Fibroblast of skin of scalp (primary cell): ENCODE measurements around the gene PXMP2.
"Not testable (repeated sequence)": the region's sequence is repeated elsewhere in the genome, so short reads cannot be mapped to it uniquely, and the experiment has no call there.

Experiments used
- DNase-seq: peaks from one replicate; pipeline ENCODE4 v3.0.0-alpha.2; 2013

Gene PXMP2

DNA sequence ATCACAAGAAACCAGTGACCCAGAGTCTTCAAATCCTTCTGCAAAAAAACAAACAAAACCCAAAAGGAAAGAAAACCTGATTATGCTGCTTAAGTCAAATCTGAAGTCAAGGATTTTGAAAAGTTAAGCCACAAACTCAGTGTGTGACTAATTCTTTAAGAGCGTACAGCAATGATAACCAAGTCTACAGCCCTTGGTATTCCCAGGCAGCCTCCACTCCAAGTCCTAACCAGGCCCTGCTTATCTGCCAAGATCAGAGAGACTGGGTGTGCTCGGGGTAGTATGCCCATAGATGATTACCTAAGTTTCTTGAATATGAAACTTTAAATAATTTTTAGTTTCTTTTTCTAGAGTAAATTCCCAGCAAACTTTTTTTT, 36.4 kb downstream of the PXMP2 start:
- no peak for DNase-seq

DNA sequence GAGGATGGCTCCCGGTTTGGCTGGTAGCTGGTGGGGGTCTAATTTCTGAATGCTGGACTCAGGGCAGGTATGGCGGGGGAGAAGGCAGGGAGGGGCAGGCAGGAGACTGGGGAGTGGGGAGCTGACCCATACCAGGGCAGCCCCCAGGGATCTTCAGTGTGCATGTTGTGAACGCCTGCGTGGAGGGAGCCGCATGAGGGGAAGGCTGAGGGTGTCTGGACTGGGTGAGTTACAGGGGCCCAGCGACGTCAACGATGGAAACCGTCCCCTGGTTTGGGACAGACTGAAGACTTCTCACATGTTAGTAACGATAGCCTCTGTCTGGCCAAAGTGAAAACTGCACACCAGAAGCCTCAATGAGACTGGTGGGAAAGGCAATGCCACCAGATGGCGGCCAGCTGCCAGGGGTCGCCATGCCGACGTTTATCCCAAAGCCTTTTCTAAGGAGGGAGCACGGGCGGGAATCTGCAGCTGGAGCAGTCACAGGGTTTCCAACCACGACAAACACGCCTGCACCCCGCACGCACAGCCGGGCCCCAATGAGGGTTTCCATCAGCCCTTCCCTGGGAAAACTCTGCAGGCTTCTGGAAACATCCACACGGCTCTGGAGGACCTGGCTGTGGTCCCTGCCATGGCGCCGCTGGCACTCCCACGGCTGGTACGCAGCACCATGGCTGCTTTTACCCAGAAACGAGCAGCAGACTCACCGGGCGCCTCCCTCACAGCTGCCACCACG, 37.3 kb downstream of the PXMP2 start:
- peak; percentile 19 for DNase-seq

DNA sequence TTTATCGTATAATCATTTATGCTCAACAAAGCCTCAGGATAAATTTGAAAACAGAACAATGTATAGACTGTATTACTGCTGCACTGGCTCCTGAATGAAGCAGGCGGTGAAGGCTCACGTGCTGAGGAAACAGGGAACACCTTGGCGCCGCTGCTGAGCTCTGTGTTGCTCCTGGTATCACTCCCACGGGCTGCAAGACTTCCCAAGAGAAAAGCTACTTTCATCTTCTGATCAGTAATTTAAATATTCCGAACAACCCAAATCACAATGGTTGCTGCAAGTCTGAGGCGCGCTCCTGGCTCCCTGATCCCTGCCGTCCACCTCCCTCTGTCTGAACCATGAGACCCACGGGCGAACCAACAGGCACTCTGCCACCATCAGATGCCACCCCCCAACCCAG, 39.0 kb downstream of the PXMP2 start:
- DNase-seq = no peak

DNA sequence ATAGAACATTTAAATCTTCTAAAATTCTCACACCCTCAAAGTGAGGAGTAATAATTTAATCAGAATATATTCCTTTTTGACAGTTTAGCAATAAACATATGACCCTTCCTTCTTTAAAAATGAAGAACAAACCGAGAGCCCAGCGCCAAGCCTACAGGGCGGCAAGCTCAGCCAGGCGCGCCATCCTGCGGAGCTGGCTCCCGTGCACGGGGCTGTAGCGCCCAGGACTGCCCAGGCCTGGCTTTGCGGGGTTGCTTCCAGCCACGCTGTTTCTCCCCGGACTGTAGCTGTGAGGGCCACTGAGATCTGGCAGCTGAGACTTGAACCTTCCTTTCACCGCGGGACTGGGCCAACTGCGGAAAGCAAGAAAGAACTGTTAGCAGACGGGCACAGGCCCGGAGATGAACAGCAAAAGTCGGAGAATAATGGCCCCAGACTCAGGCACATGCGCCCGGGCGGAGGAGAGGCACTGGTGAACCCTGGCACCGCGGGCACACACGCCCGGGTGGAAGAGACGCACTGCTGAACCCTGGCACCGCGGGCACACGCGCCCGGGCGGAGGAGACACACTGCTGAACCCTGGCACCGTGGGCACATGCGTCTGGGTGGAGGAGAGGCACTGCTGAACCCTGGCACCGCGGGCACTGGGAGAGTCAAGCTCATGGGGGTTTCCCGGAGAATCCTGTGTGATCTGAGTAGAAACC, 39.9 kb downstream of the PXMP2 start:
- no peak for DNase-seq

DNA sequence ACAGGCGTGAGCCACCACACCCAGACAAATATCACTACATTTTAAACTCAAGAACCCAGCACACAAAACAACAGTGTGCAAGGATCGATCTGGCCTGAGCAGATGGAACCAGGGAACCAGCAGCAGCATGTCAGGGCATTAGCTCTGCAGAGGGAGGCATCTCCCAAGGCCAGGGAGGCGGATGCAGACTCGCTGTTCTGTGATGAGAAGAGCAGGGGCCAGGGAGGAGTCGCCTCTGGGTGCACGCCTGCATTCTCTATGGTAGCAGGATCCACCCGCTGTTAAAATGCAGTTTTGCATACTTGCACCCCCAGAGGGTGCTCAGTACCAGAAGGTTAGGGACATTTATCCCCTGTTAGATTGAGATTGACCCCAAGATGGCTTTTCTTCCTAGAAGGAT, 41.1 kb downstream of the PXMP2 start:
- DNase-seq = no peak

DNA sequence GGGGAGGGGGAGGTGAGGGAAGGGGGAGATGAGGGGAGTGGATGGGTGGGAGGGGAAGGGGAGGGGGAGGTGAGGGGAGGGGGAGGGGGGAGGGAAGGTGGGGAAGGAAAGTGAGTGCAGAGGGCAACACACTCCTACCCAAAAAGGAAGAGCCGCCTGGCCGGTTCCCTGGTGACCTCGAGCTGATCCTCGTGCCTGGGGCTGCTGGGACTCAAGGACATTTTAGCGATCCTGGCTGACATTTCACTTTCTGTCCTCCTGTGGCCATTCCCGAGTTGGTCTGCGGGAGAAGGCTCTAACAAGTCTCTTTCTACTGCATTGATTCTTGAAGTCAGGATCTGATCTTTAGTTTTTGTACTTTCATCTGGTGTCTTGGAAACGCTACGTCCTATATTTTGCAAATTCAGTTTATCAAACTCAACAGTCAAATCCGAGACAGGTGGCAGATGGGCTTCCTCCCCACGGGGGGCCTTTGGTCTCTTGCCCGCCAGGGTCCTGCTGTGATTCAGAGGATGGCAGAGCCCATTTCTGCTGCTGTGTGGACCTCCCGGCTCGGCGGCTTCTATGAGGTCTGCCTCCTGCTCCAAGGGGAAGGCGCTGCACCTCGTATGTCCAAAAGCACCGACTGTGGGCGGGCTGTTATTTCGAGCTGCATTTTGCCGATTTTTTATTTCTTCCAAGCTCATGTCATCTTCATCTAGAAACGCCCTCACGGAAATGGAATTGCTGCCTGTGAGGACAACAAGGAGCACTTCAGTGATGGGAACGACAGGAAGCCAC, 42.3 kb downstream of the PXMP2 start:
- no peak for DNase-seq

DNA sequence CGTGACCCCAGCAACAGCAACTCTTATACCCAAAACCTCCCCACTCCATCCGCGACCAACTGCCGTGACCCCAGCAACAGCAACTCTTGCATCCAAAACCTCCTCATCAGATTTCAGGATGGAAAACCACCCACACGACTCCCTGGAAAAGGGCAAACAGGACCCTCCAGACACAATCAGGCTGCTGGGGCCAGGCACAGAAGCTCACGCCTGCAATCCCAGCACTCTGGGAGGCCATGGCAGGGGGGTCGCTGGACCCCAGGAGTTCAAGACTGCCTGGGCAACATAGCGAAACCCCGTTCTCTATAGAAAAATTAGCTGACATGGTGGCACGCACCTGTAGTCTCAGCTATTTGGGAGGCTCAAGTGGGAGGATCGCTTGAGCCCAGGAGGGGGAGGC, 43.0 kb downstream of the PXMP2 start:
- DNase-seq = no peak

DNA sequence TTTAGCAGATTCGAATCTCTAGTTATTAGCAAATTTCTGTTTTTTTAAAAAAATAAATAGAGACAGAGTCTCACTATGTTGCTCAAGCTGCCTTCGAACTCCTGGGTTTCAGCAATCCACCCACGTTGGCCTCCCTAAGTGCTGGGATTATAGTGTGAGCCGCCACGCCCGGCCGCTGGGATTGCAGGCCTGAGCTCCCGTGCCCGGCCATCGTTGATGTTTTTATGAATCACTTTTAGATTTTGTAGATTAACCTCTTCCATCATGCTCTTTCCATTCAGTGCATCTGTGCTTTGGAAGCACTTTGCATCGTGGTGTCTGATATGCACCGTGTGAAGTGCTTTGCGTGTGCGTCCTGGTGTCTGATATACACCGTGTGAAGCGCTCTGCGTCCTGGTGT, 44.2 kb downstream of the PXMP2 start:
- DNase-seq = no peak

DNA sequence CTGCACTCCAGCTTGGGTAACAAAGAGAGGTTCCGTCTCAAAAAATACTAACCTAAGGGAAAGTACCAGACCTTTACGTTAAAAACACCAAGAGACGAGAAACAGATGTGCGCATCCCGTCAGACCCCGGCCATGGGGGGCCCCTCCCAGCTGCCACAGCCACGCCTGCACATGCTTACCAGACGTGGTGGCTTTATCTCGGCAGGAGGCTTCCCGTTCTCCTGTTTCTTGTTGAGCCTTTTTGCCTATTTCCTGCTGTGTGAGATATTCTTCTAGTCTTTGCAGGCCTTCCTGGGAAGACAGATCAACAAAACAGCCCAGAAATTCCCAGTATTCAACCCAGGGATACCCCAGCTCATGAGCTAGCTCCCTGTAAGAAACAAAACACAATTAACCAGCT, 46.8 kb downstream of the PXMP2 start:
- peak; percentile 83 for DNase-seq

DNA sequence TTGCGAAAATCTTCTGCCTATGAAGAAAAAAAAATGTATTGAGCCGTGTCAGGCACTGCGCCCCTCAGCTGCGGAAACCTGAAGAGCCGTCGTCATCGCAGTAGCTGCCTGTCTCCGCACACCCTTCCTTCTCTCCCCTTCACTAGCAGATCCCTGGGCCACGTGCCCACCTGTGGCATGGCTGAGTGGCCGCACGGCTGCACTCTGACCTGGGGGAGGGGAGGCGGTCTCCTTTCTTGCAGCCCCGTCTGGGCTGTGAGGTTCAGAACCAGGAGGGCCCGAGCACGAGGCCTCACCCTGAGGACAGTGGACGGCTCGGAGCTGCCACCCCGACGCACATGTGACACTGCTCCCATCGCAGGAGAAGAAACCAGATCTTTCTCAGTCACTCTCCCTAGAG, 48.1 kb downstream of the PXMP2 start:
- DNase-seq = no peak

DNA sequence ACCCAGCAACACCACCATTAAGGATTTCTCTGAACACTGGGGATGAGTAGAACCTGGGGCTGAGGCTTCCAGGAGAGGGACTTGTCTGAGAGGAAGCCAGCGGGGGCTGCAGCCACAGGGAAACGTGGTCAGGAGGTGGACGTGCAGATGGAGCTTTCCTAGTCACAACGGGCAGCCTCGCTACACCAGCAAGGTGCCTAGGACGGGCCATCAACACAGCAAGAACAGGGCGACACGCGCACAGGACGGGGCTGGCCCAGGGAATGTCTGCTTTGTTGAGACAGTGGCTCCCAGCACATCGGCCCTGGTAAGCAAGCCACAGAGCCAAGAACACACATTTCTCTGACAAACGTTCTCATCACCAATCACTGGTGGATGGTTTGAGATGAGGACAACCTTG, 49.0 kb downstream of the PXMP2 start:
- no peak for DNase-seq

DNA sequence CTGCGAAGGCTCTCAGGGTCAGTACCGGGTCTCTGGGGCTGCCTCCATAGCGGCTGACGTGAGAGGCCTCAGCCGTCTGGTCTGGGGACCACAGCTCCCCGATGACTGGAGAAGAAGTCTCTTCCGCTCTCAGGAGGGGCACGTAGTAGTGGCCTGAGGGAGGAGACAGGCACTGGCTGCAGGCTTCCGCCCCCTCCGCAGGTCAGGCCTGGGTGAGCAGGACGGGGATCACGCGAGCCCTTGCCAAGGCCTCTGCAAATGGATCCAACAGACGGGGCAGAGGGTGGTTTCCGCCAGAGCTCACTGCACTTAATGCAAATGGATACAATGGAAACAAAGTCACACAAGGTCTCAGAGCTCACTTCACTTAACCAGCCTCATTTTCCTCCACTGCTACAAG, 49.5 kb downstream of the PXMP2 start:
- DNase-seq = no peak

DNA sequence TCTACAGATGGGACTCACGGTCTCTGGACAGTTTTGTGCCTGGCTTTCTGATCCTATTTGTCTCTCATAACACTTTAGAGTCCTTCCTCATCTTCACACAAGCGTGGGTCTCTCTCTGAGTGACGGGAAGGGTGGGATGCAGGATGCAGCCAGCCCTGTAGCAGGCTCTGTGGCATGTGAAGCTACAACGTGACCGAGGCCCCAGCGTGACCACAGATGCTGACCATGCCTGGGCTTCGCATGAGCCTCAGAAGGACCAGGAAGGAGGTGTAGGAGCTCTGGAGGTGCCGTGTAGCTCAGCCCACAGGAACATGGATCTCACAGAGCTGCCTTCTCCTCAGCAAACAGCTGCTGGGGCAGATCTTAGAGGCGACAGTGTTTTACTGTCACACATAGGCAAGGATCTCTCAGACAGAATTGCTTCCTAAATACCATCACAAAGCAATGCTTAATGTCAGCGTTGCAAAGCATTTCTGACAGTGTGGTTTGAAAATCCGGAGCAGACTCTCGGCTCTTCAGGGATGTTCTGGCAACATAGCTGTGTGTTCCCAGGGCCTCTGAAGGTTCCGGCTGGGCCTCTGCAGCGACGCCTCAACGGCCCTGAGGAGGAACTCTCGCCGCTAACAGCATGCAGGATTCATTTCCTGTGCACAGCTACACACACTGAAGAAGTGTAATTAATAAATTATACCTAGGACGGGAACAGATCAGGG, 52.4 kb downstream of the PXMP2 start:
- no peak for DNase-seq

DNA sequence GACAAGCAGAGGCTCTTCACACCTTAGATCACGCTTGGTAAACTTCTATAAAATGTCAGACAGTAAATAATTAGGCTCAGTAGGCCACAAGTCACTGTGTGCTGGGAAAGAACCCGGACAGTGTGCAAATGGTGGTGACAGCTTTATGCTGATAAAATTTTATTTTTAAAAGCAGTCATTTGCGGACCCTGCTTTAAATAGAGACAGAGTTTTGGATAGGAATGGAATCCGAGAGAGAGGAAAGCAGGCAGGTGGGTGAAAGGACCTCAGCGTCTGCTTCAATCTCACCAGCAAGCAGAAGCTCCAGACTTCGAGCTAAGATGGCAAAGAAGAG, 52.9 kb downstream of the PXMP2 start:
- DNase-seq = no peak

DNA sequence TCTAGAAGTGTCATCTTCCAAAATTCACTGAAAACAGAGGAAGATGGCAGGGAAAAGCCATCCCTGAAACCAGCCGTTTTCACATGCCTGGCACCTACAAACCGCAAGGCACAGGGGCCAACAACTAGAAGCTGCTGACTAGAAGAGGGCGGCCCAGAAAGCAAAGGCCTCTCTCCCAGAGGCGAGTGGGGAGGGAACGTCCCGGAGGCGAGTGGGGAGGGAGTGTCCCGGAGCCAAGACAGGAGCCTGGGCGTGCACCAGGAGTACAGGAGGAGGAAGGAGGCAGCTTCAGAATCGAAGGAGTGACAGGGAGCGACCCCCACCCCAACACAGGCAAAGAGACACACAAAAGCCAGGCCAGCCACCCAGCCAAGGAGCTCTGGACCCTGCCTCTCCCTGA, 53.3 kb downstream of the PXMP2 start:
- no peak for DNase-seq

DNA sequence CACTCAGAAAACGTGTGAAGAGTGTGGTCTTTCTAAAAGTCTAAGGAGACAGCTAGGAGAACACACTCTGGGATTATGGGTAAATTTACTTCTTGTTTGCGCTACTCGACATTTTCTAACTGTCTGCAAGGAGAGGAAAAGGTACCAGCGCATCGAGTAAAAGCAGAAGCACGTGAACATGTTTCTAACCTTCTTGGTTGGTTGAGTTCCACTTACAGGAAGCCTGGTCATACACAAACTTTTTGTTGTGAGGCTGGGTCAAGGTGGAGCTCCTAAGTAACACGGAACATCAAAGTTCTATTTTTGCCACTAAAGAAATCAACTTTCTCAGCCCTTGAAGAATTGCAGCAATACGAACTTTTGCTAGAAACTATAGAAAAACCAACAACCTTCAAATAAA, 54.2 kb downstream of the PXMP2 start:
- no peak for DNase-seq

DNA sequence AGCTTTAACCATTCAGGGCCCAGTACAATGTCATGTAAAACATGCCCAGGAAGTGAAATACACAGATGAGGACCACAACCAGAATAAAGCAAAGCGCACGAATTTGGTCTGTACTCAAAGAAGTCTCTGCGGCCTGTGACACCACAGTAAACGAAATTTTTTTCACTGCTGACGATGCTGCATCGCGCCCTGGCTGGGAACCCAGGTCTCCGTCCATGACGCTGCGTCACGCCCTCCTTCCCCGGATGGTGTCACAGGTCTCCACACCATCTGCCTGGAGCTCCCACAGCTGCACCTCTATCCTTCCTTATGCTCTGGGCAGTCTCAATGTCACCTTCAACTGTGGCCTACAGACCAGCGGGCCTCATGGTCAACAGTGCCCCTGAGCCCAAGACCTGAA, 56.4 kb downstream of the PXMP2 start:
- no peak for DNase-seq

DNA sequence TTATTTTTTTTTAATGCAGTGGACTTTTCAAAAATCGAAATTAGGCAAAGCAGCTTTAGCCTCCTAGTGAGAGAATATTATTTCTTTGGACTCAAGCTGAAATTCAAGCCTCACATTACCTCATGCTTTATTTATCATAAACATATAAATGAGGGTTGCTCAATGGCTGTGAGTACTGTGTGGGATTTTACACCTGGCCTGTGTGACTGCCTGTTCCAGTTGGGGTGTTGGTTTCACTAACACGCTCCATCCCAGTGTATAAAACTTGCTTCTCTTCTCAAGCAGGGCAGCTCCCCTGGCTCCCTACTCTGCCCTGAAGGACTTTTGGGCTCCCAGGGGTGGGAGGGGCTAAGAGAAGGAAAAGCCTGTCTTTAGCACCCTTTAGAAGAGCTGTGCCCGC, 59.2 kb downstream of the PXMP2 start:
- DNase-seq = no peak

DNA sequence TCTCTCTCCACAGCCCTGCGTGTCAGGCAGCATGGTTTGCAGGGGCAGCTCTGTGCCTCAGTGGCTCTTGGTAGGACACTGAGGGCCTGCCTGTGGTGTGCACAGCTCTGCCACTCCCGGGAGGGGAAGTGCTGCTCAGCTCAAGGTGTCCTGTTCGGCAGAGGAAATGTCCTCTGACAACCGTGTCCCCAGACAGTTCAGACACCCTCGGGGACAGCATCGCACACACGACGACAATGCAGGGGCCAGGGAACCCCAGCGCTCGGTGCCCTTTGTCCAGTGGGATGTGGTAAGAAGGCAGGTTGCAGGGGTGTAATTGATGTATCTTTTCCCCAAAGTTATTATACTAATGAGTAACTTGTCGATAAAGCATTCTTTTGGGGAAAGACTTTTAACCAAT, 60.0 kb downstream of the PXMP2 start:
- no peak for DNase-seq

DNA sequence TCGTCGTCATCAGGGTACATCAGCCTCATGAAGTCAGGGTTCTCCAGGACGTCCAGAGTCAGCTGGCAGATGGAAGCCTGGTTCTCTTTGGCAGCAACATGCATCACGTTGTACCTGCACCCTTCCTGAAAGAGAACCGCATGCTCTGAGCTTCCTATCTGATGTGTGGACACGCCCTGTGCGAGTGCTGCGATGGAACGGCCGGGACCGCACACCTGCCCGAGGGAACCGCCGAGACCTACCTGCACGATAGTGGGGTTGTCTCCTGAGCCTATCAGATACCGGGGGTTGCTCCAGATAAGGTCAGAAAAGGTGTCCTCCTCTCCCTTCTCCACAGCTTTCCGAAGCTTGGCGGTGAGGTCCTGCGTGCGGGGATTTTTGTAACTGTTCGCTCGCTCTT, 60.5 kb downstream of the PXMP2 start:
- DNase-seq = no peak

DNA sequence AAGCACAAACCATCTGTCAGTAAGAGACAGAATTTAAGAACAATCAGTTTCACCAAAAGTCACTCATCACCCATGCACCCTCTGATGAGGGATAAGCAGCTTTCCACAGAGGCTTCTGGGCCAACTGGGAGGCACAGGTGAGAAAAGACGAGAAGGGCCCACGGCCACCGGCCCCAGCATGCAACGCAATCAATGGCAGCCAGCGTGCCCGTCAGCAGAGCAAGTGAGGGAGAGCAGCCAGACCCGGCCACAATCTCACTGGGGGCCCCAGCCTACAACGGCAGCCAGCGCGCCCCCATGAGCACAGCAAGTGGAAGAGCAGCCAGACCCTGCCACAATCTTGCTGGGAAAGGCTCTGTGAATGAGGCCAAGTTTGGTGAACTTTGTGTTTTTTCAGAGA, 60.9 kb downstream of the PXMP2 start:
- DNase-seq = no peak

DNA sequence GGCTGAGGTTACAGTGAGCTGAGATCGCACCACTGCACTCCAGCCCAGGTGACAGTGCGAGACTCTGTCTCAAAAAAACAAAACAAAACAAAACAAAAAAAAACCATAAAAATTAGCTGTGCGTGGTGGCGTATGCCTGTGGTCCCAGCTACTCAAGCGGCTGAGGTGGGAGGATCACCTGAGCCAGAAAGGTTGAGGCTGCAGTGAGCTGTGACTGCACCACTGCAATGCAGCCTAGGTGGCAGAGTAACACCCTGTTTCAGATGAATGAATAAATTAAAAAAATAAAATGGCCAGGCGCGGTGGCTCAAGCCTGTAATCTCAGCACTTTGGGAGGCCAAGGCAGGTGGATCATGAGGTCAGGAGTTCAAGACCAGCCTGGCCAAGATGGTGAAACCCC, 66.3 kb downstream of the PXMP2 start:
- not testable (repeated sequence) for DNase-seq

DNA sequence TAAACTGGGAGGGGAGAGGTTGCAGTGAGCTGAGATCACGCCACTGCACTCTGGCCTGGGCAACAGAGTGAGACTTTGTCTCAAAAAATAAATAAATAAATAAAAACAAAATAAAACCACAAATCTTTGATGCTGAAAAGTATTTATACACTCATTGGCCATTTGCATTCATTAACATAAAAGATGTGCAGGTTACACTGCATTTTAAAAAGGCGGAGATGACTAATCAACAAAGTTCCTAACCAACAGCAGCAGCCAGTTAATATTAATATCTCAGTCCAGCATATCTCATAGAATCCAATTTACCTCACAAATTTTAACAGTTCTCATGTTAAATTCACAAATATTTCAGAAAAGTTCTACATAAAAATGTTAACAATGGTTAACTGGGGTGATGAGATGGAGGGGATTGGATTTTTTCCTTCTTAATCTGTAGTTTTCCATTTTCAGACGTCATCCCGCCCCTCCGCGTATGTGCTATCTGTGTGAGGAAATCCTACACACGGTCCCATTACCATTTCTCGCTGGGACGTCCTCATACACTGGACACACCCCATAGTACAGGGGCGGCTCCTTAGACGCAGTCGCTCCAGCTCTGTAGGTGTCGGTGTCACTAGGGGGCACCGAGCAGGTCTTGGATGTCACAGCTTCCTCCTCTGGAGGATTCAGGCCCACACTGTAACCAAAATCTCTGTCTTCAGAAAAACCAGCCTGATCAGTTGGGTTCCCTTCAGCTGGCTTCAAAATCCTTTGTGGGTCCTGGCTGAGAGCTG, 67.0 kb downstream of the PXMP2 start:
- DNase-seq = no peak
